ENCODE results near the gene NCAPD2.
A peak's percentile ranks its signal among the peaks of the same experiment; 100 is the strongest.
"Not testable (repeated sequence)": the region's sequence is repeated elsewhere in the genome, so short reads cannot be mapped to it uniquely, and the experiment has no call there.

NCAPD2 gene

GRCh38 chr12:6466184-6466573 is 27.7 kb upstream of the NCAPD2 start:
- H3K4me3 ChIP-seq (ENCODE audit: low read depth, low read length): no peak overlapping the region
- no peak for DNase-seq (ENCODE audit: low read depth)
- TF ChIP-seq CTCF (IDR thresholded peaks at IDR 0.05; ENCODE audit: insufficient read depth, low read depth, low read length, missing control alignments): no peak

GRCh38 chr12:6466751-6467150 is 27.2 kb upstream of the NCAPD2 start:
- DNase-seq (ENCODE audit: low read depth): not testable (repeated sequence)

GRCh38 chr12:6467571-6468282 is 26.2 kb upstream of the NCAPD2 start:
- H3K4me3 ChIP-seq (ENCODE audit: low read depth, low read length); DNase-seq (ENCODE audit: low read depth): not testable (repeated sequence)

More at GRCh38 chr12:6466751-6467150, 27.2 kb upstream of the NCAPD2 start:
- not testable (repeated sequence) for H3K4me3 ChIP-seq (ENCODE audit: low read depth, low read length)

- TF ChIP-seq CTCF (IDR thresholded peaks at IDR 0.05; ENCODE audit: insufficient read depth, low read depth, low read length, missing control alignments): no peak
- H3K4me3 ChIP-seq (ENCODE audit: low read depth, low read length): peak overlapping the region; percentile 57
- DNase-seq (ENCODE audit: low read depth): no peak
Measured at GRCh38 chr12:6468283-6468575, 25.7 kb upstream of the NCAPD2 start.

GRCh38 chr12:6469092-6469491 is 24.8 kb upstream of the NCAPD2 start:
- no peak for DNase-seq (ENCODE audit: low read depth)

GRCh38 chr12:6469609-6470374 is 24.1 kb upstream of the NCAPD2 start:
- no peak for TF ChIP-seq CTCF (IDR thresholded peaks at IDR 0.05; ENCODE audit: insufficient read depth, low read depth, low read length, missing control alignments)

More at GRCh38 chr12:6469092-6469491, 24.8 kb upstream of the NCAPD2 start:
- no peak for TF ChIP-seq CTCF (IDR thresholded peaks at IDR 0.05; ENCODE audit: insufficient read depth, low read depth, low read length, missing control alignments)
- peak overlapping the region; percentile 57 for H3K4me3 ChIP-seq (ENCODE audit: low read depth, low read length)

GRCh38 chr12:6470375-6471163 is 23.3 kb upstream of the NCAPD2 start, which contains the start of gene VAMP1:
Gene VAMP1 (minus strand): TSS chr12:6470677. CDS start chr12:6470531, 146 bp downstream.
- TF ChIP-seq CTCF (IDR thresholded peaks at IDR 0.05; ENCODE audit: insufficient read depth, low read depth, low read length, missing control alignments): no peak

More at GRCh38 chr12:6469609-6470374, 24.1 kb upstream of the NCAPD2 start:
- peak overlapping the region; percentile 57 for H3K4me3 ChIP-seq (ENCODE audit: low read depth, low read length)
- DNase-seq (ENCODE audit: low read depth): no peak

More at GRCh38 chr12:6470375-6471163, 23.3 kb upstream of the NCAPD2 start, which contains the start of gene VAMP1:
- peak within 1 kb of the TSS; percentile 57 for H3K4me3 ChIP-seq (ENCODE audit: low read depth, low read length)
- peak; percentile 98 for DNase-seq (ENCODE audit: low read depth)
